Stimulated activated CD8-positive, alpha-beta memory T cell treated with anti-CD3 and anti-CD28 coated beads, Interleukin-12 subunit alpha, Interleukin-12 subunit beta, amount 100 ng/mL, for 24 hours (primary cell): ENCODE results near the gene CAST.
"Not testable (repeated sequence)": the region's sequence is repeated elsewhere in the genome, so short reads cannot be mapped to it uniquely, and the experiment has no call there.

Source experiments
- DNase-seq: peaks from one replicate; pipeline ENCODE4 v3.0.0-alpha.2; 2020; ENCODE audit errors: extremely low read depth

The CAST gene

DNA sequence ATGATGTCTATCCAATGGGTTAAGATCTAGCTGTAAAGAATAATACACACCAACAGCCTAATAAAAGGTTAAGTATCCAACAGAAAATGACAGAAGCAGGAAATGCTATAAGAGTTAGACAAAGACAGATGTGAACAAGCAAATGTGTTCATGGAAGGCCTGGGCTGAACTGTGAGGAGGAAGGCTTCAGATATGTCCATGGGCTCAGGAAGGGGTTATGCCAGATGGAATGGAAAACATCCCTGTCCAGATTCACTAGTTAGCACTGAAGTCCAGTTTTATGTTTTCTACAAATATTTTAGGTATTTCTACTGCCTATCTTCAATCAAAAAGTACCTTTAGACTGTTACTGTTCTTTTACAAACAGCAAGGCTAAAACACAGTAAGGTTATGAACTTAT lies 118.5 kb downstream of the CAST start:
- no peak for DNase-seq

DNA sequence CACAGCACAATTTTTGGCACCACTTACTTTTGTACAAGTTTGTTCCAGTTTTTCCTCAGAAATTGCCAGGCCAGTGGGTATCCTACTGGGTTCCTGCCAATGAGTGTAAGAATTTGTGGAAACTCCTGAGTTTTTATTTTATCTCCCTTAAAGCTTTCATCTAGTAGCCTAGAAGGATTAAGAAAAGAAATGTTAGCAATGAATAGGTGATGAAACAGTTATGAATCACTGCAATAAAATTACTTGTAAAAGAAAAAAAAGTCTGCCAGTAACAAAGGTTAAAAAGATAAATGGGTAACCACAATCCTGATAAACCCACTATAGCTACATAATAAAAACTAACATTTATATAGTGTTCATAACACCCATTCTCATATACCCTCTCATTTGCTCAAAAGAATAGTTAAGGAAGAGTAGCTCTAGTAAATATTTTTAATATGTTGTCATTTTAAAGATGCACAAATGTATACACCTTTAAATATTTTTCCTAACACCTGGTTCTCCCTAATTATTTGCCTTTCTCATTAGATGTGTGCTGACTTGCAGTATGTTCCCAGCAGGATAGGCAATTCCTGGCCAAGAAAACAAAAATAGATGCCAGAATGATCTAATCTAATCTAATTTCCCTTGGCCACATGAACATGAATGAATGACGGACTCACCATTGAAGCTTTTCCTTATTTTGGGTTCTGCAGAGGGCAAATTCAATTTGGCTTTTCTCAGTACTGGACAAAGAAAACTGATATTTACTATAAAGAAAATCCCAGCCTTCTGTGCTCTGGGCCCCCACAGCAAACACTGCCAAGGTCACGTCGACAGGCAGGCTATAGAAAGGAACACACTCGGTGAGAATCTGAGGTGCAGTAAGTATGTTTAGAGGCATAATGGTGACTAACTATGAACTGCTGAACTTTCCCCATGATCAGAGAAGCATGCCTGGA lies 119.1 kb downstream of the CAST start:
- DNase-seq, result no peak

DNA sequence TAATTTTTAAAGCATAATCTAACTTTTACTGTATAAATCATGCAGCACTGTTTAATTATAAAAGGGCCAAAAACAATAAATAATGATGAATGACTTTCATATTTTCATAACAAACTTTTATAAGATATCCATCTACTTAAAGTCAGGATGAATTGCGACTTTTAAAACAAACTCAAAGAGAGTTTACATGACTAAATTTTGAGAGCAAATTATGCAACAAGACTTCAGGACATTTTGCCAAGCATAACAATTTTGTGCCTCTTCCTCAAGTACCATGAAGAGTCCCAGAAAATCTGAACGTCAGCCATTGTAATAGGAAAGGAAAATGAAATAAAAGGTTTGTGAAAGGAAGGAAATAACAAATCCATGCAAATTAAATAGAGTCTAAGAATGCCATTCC lies 121.2 kb downstream of the CAST start:
- DNase-seq, result no peak

DNA sequence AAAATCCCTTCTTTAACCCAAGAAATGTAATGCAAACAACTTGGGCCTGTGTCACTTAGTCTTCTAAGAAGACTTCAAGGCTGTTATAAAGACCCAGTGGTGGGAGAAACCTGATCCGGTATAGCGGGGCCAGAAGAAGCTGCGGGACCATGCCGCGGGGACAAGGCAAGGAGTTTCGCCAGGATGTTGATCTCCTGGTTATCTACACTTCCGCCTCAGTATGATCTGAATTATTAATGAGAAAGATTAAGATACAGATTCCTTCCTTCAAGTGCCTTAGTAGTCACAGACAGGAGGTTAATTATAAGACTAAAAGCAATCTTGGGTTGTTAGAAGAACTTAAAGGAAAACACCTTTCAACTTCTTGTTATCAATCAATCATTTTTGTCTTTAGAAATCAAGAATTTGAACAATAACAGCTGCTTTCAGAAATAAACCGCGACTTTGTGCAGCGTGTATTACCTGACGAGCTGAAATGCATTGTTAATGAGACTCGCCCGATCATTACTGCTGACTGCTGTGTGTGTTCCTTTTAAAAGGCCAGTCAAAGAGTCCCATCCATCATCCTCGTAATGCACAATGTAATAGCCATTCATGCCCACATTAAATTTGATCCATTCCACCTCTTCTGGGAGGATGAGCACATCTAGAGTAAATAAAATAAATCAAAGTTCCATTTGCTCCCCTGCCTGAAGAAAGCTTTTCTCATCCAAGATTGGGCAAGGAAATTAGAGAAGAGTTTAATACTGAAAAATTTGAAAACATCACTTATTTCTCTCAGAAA lies 123.3 kb downstream of the CAST start:
- DNase-seq, result no peak

DNA sequence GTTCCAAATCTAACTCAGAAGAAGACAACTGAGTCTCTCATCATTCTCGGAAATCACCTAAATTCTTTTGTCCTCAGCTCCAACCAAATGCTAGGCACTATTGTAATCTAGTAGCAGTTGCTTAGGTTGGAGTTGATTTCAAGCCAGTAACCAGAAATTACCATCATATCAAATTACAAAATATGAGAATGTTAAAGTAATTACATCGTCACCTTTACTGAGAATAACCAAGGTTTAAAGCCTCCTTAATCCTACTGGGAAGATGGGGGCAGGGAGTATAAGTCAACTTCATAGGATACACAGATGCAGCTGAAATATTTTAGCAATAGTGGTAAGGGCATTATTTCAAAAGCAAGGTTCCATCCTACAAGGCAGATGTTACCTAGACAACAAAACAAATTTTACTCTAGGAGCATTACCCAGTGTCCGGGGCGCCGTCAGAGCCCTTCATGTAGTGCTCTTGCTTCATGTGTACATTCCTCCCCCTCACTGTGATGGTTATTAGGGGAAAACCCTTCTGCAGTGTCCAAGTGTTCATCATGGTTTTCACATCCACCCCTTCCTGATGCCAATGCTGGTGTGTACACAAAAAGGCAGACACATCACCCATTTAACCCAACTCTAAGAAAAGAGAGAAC lies 126.1 kb downstream of the CAST start:
- DNase-seq, result no peak

DNA sequence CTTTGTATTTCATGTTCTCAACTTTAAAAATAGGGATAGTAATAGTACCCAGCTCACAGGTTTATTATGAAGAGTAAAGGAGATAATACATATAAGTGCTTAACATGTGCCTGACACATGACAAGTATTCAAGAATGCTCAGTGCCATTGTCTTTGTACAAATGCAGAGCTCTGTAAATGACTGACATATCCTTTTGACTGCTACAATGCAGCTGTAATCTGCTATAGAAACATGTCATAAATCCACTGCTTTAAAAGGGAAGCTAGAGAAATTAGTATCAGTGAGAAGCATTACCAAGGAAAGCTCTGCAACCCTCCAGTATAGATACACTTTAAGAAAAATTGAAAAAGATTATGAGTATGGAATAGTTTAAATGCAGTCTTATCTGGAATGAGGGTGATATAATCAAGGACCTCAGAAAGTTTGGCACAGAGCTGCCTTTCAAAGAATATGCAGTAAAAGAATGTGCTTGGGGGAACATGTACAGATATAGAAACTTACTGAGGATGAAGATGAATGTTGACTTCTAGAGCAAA lies 127.7 kb downstream of the CAST start:
- no peak for DNase-seq

DNA sequence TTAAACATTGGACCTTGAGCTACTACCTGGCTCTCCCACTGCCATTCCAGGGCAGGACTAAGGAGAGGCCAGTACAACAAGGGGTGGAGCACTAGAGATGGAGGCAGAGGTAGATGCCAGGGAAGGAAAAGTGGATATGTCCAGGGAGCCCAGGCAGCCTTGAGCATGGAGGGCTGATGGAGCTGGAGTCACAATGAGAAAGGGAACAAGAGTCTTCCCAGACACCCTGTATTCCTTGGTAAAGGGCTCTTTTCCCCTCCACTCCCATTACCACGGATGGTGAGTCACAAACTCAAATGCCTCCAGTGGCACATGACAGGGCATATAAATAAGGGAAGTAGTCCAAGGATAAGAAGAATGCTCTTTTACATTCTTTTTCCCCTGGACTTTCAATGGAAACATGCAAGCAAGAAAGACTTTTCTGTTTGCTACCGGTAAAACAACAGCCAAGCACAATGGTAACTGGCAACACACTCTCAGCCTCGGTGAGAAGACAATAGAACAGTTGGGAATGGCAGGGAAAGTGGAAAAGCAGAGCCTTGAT lies 128.9 kb downstream of the CAST start:
- no peak for DNase-seq

DNA sequence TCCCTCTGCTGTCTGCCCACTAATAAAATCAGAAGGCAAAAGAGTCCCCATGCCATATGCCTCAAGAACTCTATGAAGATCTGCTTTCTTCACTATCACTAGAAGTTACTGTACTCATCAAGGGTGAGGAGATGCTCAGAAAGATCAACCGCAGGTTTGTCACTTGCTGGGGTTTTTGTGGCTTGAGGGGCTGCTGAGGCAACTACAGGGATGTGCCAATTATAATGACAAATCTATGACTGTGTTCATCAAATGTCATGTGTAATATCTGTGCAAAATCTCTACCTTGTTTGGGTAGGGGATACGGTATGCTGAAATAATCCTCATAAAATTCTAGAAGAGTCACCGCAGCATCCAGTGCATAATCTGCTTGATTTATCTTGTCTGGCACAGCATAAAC lies 132.6 kb downstream of the CAST start:
- peak; percentile 37 for DNase-seq

DNA sequence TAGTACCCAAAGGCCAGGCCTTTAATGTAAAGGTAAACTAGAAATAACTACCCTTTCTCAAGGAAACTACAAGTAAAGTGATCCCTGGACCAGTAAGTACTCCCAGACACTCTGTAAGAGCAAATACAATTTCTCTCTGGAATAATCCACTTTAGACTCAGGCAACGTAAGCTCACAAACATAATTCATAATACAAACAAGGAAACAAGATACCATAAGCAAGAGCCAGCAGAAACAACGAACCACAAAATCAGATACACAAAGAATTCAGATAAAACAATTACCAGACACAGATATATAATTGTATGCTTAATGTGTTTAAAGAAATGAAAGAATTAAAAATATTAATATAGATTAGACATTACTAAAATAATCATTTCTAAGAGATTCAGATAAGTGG lies 133.4 kb downstream of the CAST start:
- DNase-seq, result no peak

DNA sequence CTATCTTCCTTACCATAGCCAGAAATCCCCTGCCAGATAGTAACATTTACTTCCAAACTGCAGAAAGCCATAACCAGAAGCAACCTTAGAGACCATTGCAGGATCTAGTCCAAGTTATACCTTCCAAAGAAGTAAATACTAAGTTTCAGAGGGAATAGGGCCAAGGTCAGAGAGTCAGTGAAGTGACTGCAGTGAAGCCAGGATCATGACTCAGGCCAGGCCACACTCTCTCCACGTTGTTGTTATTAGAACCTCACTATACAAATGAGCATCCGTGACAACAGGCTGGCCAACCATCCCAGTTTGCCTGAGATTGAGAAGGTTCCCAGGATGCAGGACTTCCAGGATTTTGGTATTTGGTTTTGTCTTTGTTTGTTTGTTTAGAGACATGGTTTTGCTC lies 134.3 kb downstream of the CAST start:
- DNase-seq, result no peak

DNA sequence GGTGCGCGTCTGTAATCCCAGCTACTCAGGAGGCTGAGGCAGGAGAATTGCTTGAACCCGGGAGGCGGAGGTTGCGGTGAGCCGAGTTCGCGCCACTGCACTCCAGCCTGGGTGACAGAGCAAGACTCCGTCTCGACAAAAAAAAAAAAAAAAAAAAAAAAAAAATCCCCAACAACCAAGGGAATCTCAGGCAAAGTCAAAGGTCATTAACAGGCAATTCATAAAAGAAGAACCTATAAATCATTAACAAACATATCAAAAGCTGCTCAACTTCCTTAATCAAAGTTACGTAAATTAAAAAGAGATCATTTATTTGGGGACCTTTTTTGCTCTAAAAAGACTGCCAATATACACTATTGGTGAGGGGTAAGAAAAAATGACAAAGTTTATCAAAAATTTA lies 139.5 kb downstream of the CAST start:
- DNase-seq, result not testable (repeated sequence)

DNA sequence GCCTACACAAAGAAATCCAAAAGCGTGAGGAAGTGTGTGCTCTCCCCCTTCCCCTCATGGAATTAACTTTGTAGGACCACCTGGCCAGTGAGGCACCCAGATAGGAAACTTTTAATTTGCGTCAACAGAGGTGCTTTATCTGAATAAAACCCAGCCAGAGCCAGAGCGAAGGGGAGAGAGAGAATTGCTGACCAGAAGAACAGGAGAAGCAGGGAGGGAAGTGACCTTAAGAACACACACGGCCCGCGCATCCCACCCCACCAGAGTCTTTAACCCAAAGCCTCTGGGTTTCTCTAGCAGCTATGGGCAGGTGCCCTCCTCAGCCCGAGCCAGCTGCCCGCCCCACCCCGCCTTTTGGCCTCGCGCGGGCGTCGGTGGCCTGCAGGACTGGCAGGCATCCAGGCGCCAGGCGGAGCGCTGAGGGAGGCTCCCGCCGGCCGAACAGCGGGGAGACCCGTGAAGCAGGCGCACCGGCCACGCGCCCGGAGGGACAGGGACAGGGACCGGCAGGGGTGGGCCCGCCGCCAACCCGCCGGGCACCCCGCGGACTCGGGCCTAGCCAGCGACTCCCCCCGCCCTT lies 145.0 kb downstream of the CAST start:
- no peak for DNase-seq

DNA sequence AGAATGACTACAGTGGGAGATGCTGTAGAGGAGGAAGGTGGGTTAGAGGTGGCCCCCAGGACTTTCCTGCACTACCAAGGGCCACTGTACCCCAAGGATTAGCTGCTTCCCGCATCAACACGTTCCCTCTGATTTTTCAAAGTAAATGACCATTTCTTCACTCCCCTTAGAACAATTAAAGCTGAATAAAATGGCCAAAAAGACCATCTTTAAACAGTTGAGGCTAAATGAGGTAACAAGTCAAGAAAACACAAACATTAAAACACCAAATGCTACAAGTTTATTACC lies 146.3 kb downstream of the CAST start:
- no peak for DNase-seq

DNA sequence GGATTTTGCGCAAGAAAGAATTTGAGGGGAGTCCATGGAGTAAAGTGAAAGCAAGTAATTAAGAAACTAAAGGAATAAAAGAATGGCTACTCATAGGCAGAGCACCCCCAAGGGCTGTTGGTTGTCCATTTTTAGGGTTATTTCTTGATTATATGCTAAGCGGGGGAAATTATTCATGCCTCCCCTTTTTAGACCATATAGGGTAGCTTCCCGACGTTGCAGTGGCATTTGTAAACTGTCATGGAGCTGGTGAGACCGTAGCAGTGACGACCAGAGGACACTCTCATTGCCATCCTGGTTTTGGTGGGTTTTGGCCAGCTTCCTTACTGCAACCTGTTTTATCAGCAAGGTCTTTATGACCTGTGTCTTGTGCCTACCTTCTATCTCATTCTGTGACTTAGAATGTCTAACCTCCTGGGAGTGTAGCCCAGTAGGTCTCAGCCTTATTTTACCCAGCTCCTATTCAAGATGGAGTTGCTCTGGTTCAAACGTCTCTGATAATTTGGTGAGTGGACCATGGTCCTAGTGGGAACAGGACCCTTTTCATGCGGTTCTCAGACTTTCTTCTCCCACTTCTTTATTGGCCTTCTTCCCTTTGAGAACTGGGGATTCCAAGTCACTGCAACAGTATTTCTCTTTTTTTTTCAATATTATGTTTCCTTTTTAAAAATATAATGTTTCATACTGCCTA lies 146.8 kb downstream of the CAST start:
- DNase-seq, result no peak

DNA sequence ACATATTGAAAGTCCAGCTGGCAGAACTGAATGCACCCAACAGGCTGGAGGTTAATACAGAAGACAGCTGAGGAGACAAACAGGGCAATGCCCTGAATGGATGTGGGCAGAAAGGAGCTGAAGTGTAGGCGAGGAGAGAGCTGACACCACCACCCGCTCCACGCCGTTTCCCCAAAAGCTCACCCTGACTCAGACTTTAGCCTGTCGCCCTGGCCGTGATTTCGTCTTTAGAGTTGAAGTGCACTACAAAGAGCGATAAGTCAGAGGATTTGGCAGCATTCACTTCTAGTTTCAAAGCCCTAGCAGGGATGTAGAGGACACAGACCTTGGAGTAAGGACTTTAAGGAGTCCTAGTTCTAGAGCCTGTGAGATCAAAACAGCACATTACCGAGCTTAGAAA lies 147.7 kb downstream of the CAST start:
- no peak for DNase-seq

DNA sequence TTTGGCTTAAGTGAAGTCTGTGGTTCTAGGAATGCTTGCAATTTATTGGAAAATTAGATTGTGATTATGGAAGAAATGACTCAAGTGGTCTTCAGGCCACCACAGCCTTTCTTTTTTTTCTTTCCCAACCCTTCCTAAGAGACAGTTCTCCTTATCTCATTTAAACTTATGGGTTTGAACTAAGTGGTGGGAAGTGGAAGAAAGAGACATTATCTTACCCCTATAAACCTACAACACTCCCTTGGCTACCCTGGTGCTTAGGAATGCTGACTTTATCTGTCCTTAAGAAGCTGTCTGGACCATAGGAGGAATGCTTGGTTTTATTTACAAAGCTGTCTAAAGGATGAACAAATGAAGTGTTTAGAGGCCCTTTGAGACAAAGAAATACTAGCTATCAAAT lies 150.7 kb downstream of the CAST start:
- DNase-seq, result no peak

DNA sequence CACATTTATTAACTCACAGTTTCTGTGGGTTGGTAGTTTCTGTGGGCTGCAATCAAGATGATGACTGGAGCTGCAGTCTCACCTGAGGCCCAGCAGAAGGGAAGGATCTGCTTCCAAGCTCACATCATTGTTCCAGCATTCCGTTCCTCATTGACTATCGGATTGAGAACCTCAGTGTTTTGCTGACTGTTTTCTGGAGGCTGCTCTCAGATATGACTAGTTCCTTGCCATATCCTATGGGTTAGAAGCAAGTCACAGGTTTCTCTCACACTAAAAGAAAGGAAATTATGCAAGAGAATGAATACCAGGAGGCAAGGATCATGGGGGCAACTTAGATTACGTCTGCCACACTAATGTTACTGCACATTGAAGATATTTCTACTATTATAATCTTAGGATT lies 151.9 kb downstream of the CAST start:
- DNase-seq, result no peak

DNA sequence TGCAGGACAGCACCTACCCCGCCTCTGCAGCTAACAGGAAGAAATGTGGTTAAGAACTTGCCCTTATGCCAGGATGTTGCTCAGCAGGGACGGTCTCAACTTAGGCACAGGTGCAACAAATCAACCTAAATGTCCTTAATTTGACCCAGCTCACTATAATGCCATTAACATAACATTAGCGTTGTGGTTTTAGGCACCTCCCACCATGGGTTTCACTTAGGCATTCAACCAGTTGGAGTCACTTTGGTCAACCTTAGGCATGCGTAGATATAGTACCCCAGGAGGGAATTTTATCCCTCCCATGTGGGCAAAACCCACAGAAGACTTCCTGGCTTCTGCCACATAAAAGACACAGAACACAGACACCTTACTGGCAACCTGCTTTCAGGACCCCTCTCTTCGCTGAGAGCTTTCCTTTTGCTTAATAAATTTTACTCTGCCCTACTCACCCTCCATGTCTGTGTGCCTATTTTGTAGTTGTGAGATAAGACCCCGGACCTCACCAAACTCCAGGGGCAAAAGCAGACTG lies 154.3 kb downstream of the CAST start:
- no peak for DNase-seq

DNA sequence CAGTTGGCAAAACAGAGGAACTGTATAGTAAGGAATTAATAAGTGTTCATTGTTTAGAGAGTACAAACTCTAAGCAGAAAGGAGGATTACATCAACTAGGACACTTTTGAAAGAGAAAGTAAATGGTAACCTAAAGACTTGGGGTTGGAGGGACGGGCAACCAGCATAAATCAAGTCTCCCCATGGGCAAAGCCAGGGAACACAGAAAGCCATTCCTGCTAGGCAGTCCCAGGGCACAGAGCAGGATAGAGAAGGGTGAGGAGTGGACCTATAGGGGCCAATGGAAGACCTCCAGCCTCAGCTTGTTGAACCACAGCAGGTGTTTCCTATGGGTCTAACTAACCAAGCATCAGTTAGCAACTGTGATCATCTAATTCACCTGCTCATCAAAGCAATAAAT lies 154.8 kb downstream of the CAST start:
- no peak for DNase-seq

DNA sequence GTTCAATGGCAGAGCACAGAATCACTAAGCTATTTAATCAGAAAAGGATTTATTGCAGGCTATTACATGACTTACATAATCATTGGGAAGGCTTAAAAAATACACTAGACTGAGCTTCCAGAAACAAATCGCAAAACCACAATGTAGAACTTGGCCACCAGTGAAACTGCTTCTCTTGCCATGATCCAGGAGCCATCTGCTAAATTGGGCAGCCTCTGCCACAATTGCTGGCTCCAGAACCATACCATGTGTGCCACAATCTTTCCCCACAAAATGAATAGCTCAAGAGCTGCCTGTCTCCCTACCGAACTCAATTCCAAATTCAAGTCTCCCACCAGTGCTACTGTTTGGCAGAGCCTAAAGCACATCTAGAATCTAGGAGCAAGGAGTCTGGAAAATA lies 155.3 kb downstream of the CAST start:
- no peak for DNase-seq
